22Rv1 (cell line): Measurements from ENCODE around the gene TMEM30B.

ENCODE experiments used
- ZFX ChIP-seq: fragments of 450-650 bp; IDR thresholded peaks from 2 replicates; pipeline ENCODE4 v1.6.1; 2017; ENCODE audit warnings: antibody characterized with exemption, borderline replicate concordance
- TF ChIP-seq, protein P1 (sequence below): fragments of 450-650 bp; IDR thresholded peaks from 2 replicates; pipeline ENCODE4 v1.5.1; 2017; ENCODE audit warnings: mild to moderate bottlenecking

DNA sequence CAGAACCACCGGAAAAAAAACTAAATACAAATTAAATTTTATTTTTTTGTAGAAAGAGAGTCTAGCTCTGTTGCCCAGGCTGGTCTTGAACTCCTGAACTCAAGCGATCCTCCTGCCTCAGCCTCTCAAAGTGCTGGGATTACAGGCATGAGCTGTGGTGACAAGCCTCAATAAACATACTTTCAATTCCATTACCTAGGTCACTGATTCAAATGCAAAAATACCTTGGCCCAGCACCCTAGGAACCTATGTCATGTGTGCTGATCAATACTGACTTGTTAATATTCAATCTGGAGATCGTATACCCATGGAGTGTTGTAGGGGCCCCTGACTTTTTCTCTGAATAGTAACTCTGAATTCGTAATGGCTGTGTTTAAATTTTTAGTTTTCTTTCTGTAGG, 7.1 kb upstream of the TMEM30B start:
- TF ChIP-seq, protein P1, sequence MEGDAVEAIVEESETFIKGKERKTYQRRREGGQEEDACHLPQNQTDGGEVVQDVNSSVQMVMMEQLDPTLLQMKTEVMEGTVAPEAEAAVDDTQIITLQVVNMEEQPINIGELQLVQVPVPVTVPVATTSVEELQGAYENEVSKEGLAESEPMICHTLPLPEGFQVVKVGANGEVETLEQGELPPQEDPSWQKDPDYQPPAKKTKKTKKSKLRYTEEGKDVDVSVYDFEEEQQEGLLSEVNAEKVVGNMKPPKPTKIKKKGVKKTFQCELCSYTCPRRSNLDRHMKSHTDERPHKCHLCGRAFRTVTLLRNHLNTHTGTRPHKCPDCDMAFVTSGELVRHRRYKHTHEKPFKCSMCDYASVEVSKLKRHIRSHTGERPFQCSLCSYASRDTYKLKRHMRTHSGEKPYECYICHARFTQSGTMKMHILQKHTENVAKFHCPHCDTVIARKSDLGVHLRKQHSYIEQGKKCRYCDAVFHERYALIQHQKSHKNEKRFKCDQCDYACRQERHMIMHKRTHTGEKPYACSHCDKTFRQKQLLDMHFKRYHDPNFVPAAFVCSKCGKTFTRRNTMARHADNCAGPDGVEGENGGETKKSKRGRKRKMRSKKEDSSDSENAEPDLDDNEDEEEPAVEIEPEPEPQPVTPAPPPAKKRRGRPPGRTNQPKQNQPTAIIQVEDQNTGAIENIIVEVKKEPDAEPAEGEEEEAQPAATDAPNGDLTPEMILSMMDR, result no peak
- no peak for TF ChIP-seq ZFX
